HG02763 (cell line): ENCODE measurements around the gene WDPCP.

Experiments used
- ATAC-seq: cut with Tn5 transposase; IDR thresholded peaks from one replicate; pipeline ENCODE4 v1.9.1; 2021; ENCODE audit warnings: mild to moderate bottlenecking, moderate library complexity; ENCODE audit not compliant: unreplicated experiment

WDPCP gene

GRCh38 chr2:63545023-63545422, 43.3 kb downstream of the WDPCP start:
- ATAC-seq: no peak

GRCh38 chr2:63544017-63544627, 44.2 kb downstream of the WDPCP start:
- no peak for ATAC-seq

GRCh38 chr2:63539416-63540162, 48.7 kb downstream of the WDPCP start:
- no peak for ATAC-seq

- no peak for ATAC-seq
Observed at GRCh38 chr2:63538390-63538789, 49.9 kb downstream of the WDPCP start.

GRCh38 chr2:63537306-63537705, 51.0 kb downstream of the WDPCP start:
- ATAC-seq: no peak

GRCh38 chr2:63530704-63531279, 57.5 kb downstream of the WDPCP start:
- ATAC-seq: no peak

- ATAC-seq: no peak
Observed at GRCh38 chr2:63525905-63526304, 62.4 kb downstream of the WDPCP start.

GRCh38 chr2:63522950-63523349, 65.3 kb downstream of the WDPCP start:
- no peak for ATAC-seq

GRCh38 chr2:63520793-63521192, 67.5 kb downstream of the WDPCP start:
- ATAC-seq: no peak

- no peak for ATAC-seq
Observed at GRCh38 chr2:63514781-63515180, 73.5 kb downstream of the WDPCP start.

- ATAC-seq: no peak
Observed at GRCh38 chr2:63514237-63514716, 74.0 kb downstream of the WDPCP start.

- no peak for ATAC-seq
Observed at GRCh38 chr2:63506320-63506719, 82.0 kb downstream of the WDPCP start.

- ATAC-seq: no peak
Observed at GRCh38 chr2:63503818-63504217, 84.5 kb downstream of the WDPCP start.

GRCh38 chr2:63500398-63500797, 87.9 kb downstream of the WDPCP start:
- ATAC-seq: no peak

GRCh38 chr2:63497576-63497975, 90.7 kb downstream of the WDPCP start:
- no peak for ATAC-seq

- ATAC-seq: no peak
Observed at GRCh38 chr2:63494968-63495367, 93.3 kb downstream of the WDPCP start.

GRCh38 chr2:63494100-63494499, 94.2 kb downstream of the WDPCP start:
- ATAC-seq: no peak

GRCh38 chr2:63488118-63488713, 100.1 kb downstream of the WDPCP start:
- no peak for ATAC-seq

GRCh38 chr2:63486861-63487290, 101.4 kb downstream of the WDPCP start:
- ATAC-seq: no peak

GRCh38 chr2:63484901-63485300, 103.4 kb downstream of the WDPCP start:
- no peak for ATAC-seq

- ATAC-seq: no peak
Observed at GRCh38 chr2:63484481-63484880, 103.8 kb downstream of the WDPCP start.

- no peak for ATAC-seq
Observed at GRCh38 chr2:63477686-63478085, 110.6 kb downstream of the WDPCP start.
